GM18498 (cell line): ENCODE data around the gene PNRC2.
"Not testable (repeated sequence)": the region's sequence is repeated elsewhere in the genome, so short reads cannot be mapped to it uniquely, and the experiment has no call there.

ENCODE experiments used
- ATAC-seq: cut with Tn5 transposase; IDR thresholded peaks from one replicate; pipeline ENCODE4 v1.9.1; 2021; ENCODE audit warnings: mild to moderate bottlenecking, moderate library complexity; ENCODE audit not compliant: unreplicated experiment

Gene PNRC2

GRCh38 chr1:23987038-23987437, 27.4 kb downstream of the PNRC2 start:
- not testable (repeated sequence) for ATAC-seq

DNA sequence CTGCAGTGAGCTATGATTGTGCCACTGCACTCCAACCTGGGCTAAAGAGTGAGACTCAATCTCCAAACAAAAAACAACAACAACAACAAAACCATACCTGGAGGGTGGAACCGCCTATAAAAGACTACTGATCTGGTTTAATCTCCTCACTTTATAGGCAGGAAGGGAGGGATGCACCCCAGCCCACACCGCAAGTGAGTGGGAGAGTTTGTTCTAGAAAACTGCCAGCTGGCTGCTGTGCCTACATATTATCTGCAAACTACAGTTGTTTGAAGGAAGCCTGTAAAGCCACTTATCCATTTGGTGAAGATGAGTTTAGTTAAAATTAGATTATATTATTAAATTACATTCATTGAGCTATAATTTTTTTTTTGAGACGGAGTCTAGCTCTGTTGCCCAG, 29.6 kb downstream of the PNRC2 start:
- ATAC-seq = no peak

DNA sequence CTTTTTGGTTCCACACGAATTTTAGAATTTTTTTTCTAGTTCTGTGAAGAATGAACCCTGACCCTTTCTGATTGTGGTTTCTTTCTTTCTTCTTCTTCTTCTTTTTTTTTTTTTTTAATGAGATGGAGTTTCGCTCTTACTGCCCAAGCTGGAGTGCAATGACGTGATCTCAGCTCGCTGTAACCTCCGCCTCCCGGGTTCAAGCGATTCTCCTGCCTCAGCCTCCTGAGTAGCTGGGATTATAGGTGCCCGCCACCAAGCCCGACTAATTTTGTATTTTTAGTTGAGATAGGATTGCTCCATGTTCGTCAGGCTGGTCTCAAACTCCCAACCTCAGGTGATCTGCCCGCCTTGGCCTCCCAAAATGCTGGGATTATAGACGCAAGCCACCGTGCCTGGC, 32.4 kb downstream of the PNRC2 start:
- ATAC-seq = not testable (repeated sequence)

DNA sequence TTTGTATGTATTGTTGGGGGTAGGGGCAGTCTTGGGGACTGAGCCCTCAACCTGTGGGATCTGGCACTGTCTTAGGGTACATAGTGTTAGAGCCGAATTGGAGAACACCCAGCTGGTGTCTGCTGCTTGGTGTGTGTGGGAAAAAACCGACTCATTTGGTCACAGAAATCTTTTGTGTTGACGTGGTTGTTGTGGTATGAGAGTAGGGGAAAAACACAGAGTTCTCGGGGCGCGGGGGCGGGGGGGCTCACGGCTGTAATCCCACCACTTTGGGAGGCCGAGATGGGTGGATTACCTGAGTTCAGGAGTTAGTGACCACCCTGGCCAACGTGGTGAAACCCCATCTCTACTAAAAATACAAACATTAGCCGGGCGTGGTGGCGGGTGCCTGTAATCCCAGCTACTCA, 35.8 kb downstream of the PNRC2 start:
- ATAC-seq = no peak

DNA sequence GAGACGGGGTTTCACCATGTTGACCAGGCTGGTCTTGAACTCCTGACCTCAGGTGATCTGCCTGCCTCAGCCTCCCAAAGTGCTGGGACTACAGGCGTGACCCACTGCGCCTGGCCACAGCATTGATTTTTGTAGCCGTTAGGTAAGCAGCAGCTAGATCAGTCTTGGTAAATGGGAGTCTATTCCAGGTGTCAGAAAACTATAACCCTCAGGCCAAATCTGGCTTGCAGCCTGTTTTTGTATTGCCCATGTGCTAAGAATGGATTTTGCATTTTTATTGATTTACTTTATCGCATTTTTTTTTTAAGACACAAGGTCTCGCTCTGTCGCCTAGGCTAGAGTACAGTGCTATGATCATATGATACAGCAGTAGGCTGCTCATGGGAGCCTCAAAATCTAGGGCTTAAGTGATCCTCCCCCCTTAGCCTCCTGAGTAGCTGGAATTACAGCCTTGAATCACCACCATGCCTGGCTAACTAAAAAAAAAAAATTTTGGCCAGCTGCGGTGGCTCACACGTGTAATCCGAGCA, 37.1 kb downstream of the PNRC2 start:
- ATAC-seq = no peak

DNA sequence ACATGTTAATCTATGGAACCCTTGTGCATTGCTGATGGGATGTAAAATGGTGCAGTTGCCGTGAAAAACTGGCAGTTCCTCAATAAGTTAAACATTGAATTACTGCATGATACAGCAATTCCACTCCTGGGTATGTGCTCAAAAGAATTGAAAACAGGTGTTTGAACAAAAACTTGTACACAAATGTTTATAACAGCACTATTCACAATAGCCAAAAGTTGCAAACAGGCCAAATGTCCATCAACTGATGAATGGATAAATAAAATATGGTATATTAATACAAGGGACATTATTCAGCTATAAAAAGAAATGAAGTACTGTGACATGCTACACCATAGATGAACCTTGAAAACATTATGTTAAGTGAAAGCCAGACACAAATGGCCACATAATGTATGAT, 38.2 kb downstream of the PNRC2 start:
- ATAC-seq = no peak

- ATAC-seq = no peak
These were observed 39.6 kb downstream of the PNRC2 start for GRCh38 chr1:23999156-23999671.

GRCh38 chr1:24002695-24003094, 43.1 kb downstream of the PNRC2 start:
- ATAC-seq = no peak

DNA sequence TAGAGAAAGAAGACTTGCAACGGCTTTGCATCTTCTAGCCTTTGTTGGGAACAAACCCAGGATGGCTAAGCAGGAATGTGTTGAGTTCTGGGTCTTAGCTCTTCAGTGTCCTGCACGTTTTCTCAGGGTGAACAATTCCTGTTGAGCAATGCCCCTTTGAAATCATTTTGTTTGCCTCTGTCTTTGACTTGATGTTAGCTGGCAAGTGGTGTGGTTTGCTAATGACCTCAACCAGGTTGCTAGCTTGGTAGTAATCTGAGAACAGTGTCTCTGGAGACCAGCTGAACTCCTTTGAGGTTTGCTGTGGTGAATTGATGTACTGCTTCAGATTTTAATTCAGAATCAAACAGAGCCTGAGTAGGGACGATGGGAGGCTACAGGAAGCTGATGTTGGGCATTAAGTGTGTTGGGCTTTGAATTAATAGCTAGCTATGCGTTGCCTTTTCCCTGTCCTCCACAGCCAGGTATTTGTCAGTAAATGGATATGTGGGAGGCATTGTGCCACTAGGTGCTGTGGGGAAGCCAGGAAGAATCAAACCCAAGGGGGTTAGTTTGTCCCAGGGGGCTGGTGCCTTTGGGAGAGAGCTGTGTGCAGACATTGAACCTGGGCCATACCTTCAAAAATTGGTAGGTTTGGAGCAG, 43.8 kb downstream of the PNRC2 start:
- no peak for ATAC-seq

- no peak for ATAC-seq
These were observed 44.5 kb downstream of the PNRC2 start for GRCh38 chr1:24004132-24004531.

DNA sequence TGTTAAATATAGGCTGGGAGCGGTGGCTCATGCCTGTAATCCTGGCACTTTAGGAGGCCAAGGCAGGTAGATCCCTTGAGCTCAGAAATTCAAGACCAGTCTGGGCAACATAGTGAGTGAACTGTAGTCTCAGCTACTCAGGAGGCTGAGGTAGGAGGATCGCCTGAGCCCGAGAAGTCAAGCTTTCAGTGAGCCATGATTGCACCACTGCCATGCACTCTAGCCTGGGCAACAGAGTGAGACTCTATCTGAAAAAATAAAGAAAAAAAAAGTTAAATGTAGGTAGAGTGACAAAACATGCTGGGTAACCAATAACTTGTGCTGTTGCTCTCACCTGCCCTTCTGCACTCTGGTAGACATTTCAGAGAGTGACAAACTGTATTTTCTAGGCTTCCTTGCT, 45.5 kb downstream of the PNRC2 start:
- no peak for ATAC-seq

DNA sequence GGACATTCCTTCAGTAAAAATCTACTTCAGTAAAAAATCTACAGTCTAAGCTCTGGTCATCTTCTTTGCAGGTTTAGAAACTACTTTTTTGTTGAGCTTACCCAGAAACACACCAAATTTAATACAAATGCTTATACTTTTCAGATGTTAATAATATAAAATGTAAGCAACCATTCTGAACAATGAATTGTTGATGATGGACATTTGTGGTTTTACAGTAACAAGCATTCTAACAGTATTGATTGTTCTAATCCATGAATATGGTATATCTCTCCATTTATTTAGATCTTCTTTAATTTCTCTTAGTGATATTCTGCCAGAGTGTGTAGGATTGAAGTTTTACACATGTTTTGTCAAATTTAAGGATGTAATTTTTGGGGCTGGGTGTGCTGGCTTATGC, 47.5 kb downstream of the PNRC2 start:
- ATAC-seq = no peak

DNA sequence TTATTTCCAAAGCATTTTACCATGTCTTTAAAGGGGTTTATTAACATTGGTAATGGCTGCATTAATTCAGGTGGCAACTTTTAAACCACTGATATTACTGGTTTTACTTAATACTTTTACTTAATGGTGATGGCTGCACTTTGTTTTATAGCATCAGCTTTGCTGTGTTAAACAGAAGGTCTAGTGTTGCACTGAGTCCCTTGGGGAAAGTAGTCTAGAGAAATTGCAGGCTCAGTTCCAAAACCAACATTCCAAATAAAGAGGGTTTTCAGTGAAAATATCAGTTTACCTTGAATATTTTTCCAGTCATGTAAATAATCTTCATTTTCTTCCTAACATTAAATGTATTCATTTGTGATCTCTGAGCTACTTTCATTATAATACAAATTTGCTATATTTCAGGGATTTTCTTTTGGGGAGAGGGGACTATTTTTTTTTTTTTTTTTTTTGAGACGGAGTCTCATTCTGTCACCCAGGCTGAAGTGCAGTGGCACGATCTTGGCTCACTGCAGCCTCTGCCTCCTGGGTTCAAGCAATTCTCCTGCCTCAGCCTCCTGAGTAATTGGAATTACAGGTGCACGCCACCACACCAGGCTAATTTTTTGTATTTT, 49.1 kb downstream of the PNRC2 start:
- not testable (repeated sequence) for ATAC-seq

- no peak for ATAC-seq
These were observed 49.8 kb downstream of the PNRC2 start for GRCh38 chr1:24009406-24009805.

GRCh38 chr1:24010650-24011049, 51.0 kb downstream of the PNRC2 start:
- no peak for ATAC-seq

DNA sequence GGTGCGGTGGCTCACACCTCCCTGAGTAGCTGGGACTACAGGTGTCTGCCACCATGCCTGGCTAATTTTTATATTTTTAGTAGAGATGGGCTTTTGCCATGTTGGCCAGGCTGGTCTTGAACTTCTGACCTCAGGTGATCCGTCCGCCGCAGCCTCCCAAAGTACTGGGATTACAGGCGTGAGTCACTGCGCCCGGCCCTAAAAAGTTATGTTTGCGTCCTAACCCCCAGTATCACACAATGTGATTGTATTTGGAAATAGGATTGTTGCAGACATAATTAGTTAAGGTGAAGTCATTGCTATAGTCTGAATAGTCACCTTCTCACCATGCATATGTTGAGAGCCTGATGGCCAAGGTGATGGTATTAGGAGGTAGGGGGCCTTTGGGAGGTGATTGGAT, 53.2 kb downstream of the PNRC2 start:
- ATAC-seq = not testable (repeated sequence)
